NOMO-1 treated with DMSO at 0.1 percent for 48 hours (cell line): ENCODE measurements around the gene DNAI4.
"Not testable (repeated sequence)": the region's sequence is repeated elsewhere in the genome, so short reads cannot be mapped to it uniquely, and the experiment has no call there.

Experiments
- DNase-seq: peaks from one replicate; lab custom pipeline; 2025; ENCODE audit not compliant: unreplicated experiment; lab: John Stamatoyannopoulos, UW

Gene DNAI4

GRCh38 chr1:66929146-66929688 is 4.6 kb upstream of the DNAI4 start:
- peak; percentile 12 for DNase-seq

GRCh38 chr1:66927528-66927927 is 2.9 kb upstream of the DNAI4 start:
- DNase-seq = no peak

GRCh38 chr1:66925944-66926343 is 1.3 kb upstream of the DNAI4 start:
- no peak for DNase-seq

- DNase-seq = no peak
These were observed 878 bp upstream of the DNAI4 start for GRCh38 chr1:66925558-66925910.

- no peak for DNase-seq
These were observed 4.1 kb downstream of the DNAI4 start for GRCh38 chr1:66920543-66920942.

GRCh38 chr1:66919828-66920227 is 4.8 kb downstream of the DNAI4 start:
- DNase-seq = no peak

GRCh38 chr1:66919063-66919462 is 5.6 kb downstream of the DNAI4 start:
- DNase-seq = no peak

GRCh38 chr1:66917476-66917875 is 7.2 kb downstream of the DNAI4 start:
- no peak for DNase-seq

- no peak for DNase-seq
These were observed 8.3 kb downstream of the DNAI4 start for GRCh38 chr1:66916320-66916719.

GRCh38 chr1:66915203-66915602 is 9.5 kb downstream of the DNAI4 start:
- DNase-seq = not testable (repeated sequence)

GRCh38 chr1:66893712-66894111 is 30.9 kb downstream of the DNAI4 start:
- DNase-seq = no peak

GRCh38 chr1:66890621-66891020 is 34.0 kb downstream of the DNAI4 start:
- no peak for DNase-seq

GRCh38 chr1:66889030-66889429 is 35.6 kb downstream of the DNAI4 start:
- DNase-seq = no peak

- no peak for DNase-seq
These were observed 48.0 kb downstream of the DNAI4 start for GRCh38 chr1:66876664-66877063.

- no peak for DNase-seq
These were observed 51.5 kb downstream of the DNAI4 start for GRCh38 chr1:66873111-66873510.

GRCh38 chr1:66872024-66872423 is 52.6 kb downstream of the DNAI4 start:
- not testable (repeated sequence) for DNase-seq

GRCh38 chr1:66867501-66867900 is 57.2 kb downstream of the DNAI4 start:
- DNase-seq = no peak

- DNase-seq = no peak
These were observed 64.1 kb downstream of the DNAI4 start for GRCh38 chr1:66860529-66860928.

- DNase-seq = no peak
These were observed 71.3 kb downstream of the DNAI4 start for GRCh38 chr1:66853379-66853778.

- DNase-seq = no peak
These were observed 71.8 kb downstream of the DNAI4 start for GRCh38 chr1:66852870-66853269.

- no peak for DNase-seq
These were observed 73.7 kb downstream of the DNAI4 start for GRCh38 chr1:66850989-66851388.

- DNase-seq = no peak
These were observed 76.5 kb downstream of the DNAI4 start for GRCh38 chr1:66848193-66848592.

- DNase-seq = no peak
These were observed 83.7 kb downstream of the DNAI4 start for GRCh38 chr1:66840929-66841328.

- no peak for DNase-seq
These were observed 89.7 kb downstream of the DNAI4 start for GRCh38 chr1:66834926-66835325.
